Measurements from ENCODE around the gene CD300LD.
"Not testable (repeated sequence)": the region's sequence is repeated elsewhere in the genome, so short reads cannot be mapped to it uniquely, and the experiment has no call there.

The CD300LD gene

GRCh38 chr17:74631468-74632450 lies 39.7 kb upstream of the CD300LD start (continued):
- TF ChIP-seq TCF4 (CRISPR knock-in tag; IDR thresholded peaks at IDR 0.05; ENCODE audit: borderline replicate concordance) (peak; percentile 66; the same call in 1 of the 2 replicates), ZC3H10 (CRISPR knock-in tag; IDR thresholded peaks at IDR 0.05) (no peak), OSR1 (CRISPR knock-in tag; IDR thresholded peaks at IDR 0.05) (no peak), ARNTL (CRISPR knock-in tag; IDR thresholded peaks at IDR 0.05; ENCODE audit: borderline replicate concordance, low read depth) (no peak)

- ATAC-seq: not testable (repeated sequence)
These were observed 38.2 kb upstream of the CD300LD start for GRCh38 chr17:74630251-74630650.

- TF ChIP-seq SNAI2 (CRISPR knock-in tag; IDR thresholded peaks at IDR 0.05) (no peak), CREB5 (CRISPR knock-in tag; IDR thresholded peaks at IDR 0.05; ENCODE audit: low read depth) (no peak)
- no peak for ATAC-seq
These were observed 33.6 kb upstream of the CD300LD start for GRCh38 chr17:74625661-74626060.

GRCh38 chr17:74624131-74624530 lies 32.0 kb upstream of the CD300LD start:
- ATAC-seq: no peak

More at GRCh38 chr17:74624131-74624530, 32.0 kb upstream of the CD300LD start:
- TF ChIP-seq TOX (CRISPR knock-in tag; IDR thresholded peaks at IDR 0.05; ENCODE audit: borderline replicate concordance): no peak
- no peak for TF ChIP-seq CSRNP3 (CRISPR knock-in tag; IDR thresholded peaks at IDR 0.05)
- TF ChIP-seq ZNF8 (CRISPR knock-in tag; IDR thresholded peaks at IDR 0.05): no peak
- TF ChIP-seq CREB5 (CRISPR knock-in tag; IDR thresholded peaks at IDR 0.05; ENCODE audit: low read depth): no peak
- no peak for TF ChIP-seq ESRRG (CRISPR knock-in tag; IDR thresholded peaks at IDR 0.05)
- no peak for TF ChIP-seq ZFP3 (CRISPR knock-in tag; IDR thresholded peaks at IDR 0.05)
- TF ChIP-seq ISL1 (CRISPR knock-in tag; IDR thresholded peaks at IDR 0.05): no peak
- TF ChIP-seq OSR1 (CRISPR knock-in tag; IDR thresholded peaks at IDR 0.05): no peak
- no peak for TF ChIP-seq ZFP30 (CRISPR knock-in tag; IDR thresholded peaks at IDR 0.05)
- no peak for TF ChIP-seq TCF4 (CRISPR knock-in tag; IDR thresholded peaks at IDR 0.05; ENCODE audit: borderline replicate concordance)
- no peak for TF ChIP-seq ARNTL (CRISPR knock-in tag; IDR thresholded peaks at IDR 0.05; ENCODE audit: borderline replicate concordance, low read depth)
- TF ChIP-seq TSHZ2 (CRISPR knock-in tag; IDR thresholded peaks at IDR 0.05): no peak
- no peak for TF ChIP-seq SNAI2 (CRISPR knock-in tag; IDR thresholded peaks at IDR 0.05)
- no peak for TF ChIP-seq ZNF70 (CRISPR knock-in tag; IDR thresholded peaks at IDR 0.05)
- TF ChIP-seq CSDC2 (CRISPR knock-in tag; IDR thresholded peaks at IDR 0.05): no peak
- no peak for TF ChIP-seq RARB (CRISPR knock-in tag; IDR thresholded peaks at IDR 0.05)
- TF ChIP-seq BACH2 (CRISPR knock-in tag; IDR thresholded peaks at IDR 0.05; ENCODE audit: borderline replicate concordance): no peak
